HG02642 (cell line): ENCODE measurements around the gene EPB41L2.

ENCODE experiments used
- ATAC-seq: cut with Tn5 transposase; IDR thresholded peaks from one replicate; pipeline ENCODE4 v1.9.1; 2021; ENCODE audit warnings: mild to moderate bottlenecking; ENCODE audit not compliant: unreplicated experiment, poor library complexity

The EPB41L2 gene

GRCh38 chr6:130982941-130983456, 80.0 kb downstream of the EPB41L2 start:
- ATAC-seq = no peak

- no peak for ATAC-seq
These were observed 80.9 kb downstream of the EPB41L2 start for GRCh38 chr6:130982135-130982534.

- no peak for ATAC-seq
These were observed 81.6 kb downstream of the EPB41L2 start for GRCh38 chr6:130981409-130981808.

- ATAC-seq = no peak
These were observed 82.6 kb downstream of the EPB41L2 start for GRCh38 chr6:130980310-130981032.

GRCh38 chr6:130978660-130979396, 84.2 kb downstream of the EPB41L2 start:
- ATAC-seq = no peak

- ATAC-seq = no peak
These were observed 84.9 kb downstream of the EPB41L2 start for GRCh38 chr6:130978180-130978579.

- ATAC-seq = no peak
These were observed 87.7 kb downstream of the EPB41L2 start for GRCh38 chr6:130975325-130975724.

- ATAC-seq = no peak
These were observed 89.3 kb downstream of the EPB41L2 start for GRCh38 chr6:130973521-130974277.

GRCh38 chr6:130971504-130971903, 91.5 kb downstream of the EPB41L2 start:
- no peak for ATAC-seq

GRCh38 chr6:130970839-130971410, 92.1 kb downstream of the EPB41L2 start:
- ATAC-seq = no peak

GRCh38 chr6:130969791-130970491, 93.1 kb downstream of the EPB41L2 start:
- ATAC-seq = no peak

GRCh38 chr6:130969166-130969565, 93.9 kb downstream of the EPB41L2 start:
- ATAC-seq = no peak

GRCh38 chr6:130968476-130968875, 94.6 kb downstream of the EPB41L2 start:
- no peak for ATAC-seq

- ATAC-seq = no peak
These were observed 95.3 kb downstream of the EPB41L2 start for GRCh38 chr6:130967502-130968445.

GRCh38 chr6:130966344-130966980, 96.6 kb downstream of the EPB41L2 start:
- no peak for ATAC-seq

- ATAC-seq = no peak
These were observed 97.4 kb downstream of the EPB41L2 start for GRCh38 chr6:130965656-130966055.

- ATAC-seq = no peak
These were observed 98.0 kb downstream of the EPB41L2 start for GRCh38 chr6:130964808-130965604.

GRCh38 chr6:130964289-130964688, 98.8 kb downstream of the EPB41L2 start:
- ATAC-seq = peak; percentile 41
